ENCODE measurements around the gene CSNK1A1.
"Not testable (repeated sequence)": the region's sequence is repeated elsewhere in the genome, so short reads cannot be mapped to it uniquely, and the experiment has no call there.

DNA sequence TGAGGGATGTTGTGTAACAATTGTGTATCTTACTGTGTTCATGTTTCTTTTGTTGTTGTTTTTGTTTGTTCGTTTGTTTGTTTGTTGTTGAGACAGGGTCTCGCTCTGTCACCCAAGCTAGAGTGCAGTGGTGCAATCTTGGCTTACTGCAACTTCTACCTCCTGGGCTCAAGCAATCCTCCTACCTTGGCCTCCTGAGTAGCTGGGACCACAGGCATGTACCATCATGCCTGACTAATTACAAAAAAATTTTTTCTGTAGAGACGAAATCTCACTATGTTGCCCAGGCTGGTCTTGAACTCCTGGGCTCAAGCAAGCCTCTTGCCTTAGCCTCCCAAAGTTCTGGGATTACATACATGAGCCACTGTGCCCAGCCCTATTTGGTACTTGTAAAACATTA is 43.9 kb upstream of the CSNK1A1 start:
- TF ChIP-seq BACH2 (CRISPR knock-in tag; IDR thresholded peaks at IDR 0.05; ENCODE audit: borderline replicate concordance); RARB (CRISPR knock-in tag; IDR thresholded peaks at IDR 0.05); ARNTL (CRISPR knock-in tag; IDR thresholded peaks at IDR 0.05; ENCODE audit: borderline replicate concordance, low read depth); ZNF8 (CRISPR knock-in tag; IDR thresholded peaks at IDR 0.05); ISL1 (CRISPR knock-in tag; IDR thresholded peaks at IDR 0.05); ZFP3 (CRISPR knock-in tag; IDR thresholded peaks at IDR 0.05); ZNF70 (CRISPR knock-in tag; IDR thresholded peaks at IDR 0.05); TOX (CRISPR knock-in tag; IDR thresholded peaks at IDR 0.05; ENCODE audit: borderline replicate concordance); ZNF565 (CRISPR knock-in tag; conservative IDR thresholded peaks at IDR 0.05; ENCODE audit: low read depth); ZC3H10 (CRISPR knock-in tag; IDR thresholded peaks at IDR 0.05); ESRRG (CRISPR knock-in tag; IDR thresholded peaks at IDR 0.05): not testable (repeated sequence)
- TF ChIP-seq, protein P1, sequence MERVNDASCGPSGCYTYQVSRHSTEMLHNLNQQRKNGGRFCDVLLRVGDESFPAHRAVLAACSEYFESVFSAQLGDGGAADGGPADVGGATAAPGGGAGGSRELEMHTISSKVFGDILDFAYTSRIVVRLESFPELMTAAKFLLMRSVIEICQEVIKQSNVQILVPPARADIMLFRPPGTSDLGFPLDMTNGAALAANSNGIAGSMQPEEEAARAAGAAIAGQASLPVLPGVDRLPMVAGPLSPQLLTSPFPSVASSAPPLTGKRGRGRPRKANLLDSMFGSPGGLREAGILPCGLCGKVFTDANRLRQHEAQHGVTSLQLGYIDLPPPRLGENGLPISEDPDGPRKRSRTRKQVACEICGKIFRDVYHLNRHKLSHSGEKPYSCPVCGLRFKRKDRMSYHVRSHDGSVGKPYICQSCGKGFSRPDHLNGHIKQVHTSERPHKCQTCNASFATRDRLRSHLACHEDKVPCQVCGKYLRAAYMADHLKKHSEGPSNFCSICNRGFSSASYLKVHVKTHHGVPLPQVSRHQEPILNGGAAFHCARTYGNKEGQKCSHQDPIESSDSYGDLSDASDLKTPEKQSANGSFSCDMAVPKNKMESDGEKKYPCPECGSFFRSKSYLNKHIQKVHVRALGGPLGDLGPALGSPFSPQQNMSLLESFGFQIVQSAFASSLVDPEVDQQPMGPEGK (CRISPR knock-in tag; IDR thresholded peaks at IDR 0.05; ENCODE audit: borderline replicate concordance) = not testable (repeated sequence)
